Stimulated activated CD8-positive, alpha-beta memory T cell treated with anti-CD3 and anti-CD28 coated beads, Interleukin-15, amount 100 ng/mL, for 24 hours (primary cell): ENCODE results near the gene EFCAB7.

Experiments
- DNase-seq: peaks from one replicate; pipeline ENCODE4 v3.0.0-alpha.2; 2020; ENCODE audit warnings: low read depth

Gene EFCAB7

GRCh38 chr1:63601912-63602311 is 78.6 kb downstream of the EFCAB7 start:
- no peak for DNase-seq

DNA sequence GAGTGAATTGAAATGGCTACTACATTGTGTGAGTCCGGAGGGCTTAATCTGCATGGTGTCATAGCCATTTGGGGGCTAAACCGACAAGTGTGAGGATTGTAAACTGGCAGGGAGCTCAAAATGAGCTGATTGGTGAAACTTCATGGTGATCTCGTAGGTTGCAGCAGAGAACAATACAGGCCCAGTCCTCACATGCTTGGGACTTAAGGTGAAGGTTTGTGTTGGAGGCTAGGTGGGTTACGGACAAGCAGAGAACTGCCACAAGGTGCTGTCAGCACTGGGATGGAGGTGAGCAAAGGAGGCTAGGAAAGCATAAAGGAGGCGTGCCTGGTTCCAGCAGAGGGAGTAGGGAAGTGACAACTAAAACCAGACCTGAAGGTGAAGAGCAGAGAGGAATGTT is 79.3 kb downstream of the EFCAB7 start:
- no peak for DNase-seq

- no peak for DNase-seq
Measured at GRCh38 chr1:63603810-63604209, 80.5 kb downstream of the EFCAB7 start.

- no peak for DNase-seq
Measured at GRCh38 chr1:63607322-63607721, 84.0 kb downstream of the EFCAB7 start.

GRCh38 chr1:63611231-63611630 is 87.9 kb downstream of the EFCAB7 start:
- DNase-seq, result no peak

DNA sequence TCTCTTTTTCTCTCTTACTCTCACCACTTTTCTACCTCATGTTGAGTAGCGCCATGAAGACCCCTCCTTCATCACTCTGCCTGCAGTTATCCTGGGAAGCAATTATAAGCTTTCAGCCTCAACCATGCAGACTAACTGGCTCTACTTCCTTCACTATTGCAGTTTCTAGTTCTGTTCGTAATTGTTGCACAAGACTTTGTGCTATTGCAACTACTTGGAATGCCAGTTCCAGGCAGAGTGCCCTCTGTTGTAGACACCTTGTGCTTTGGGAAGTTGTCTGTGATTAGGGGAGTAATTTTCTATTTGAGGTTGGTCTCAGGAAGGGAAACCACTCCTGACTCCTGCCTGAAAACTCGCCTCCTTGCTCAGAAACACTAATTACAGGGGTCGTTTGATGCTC is 89.2 kb downstream of the EFCAB7 start:
- DNase-seq, result no peak

GRCh38 chr1:63612971-63613370 is 89.6 kb downstream of the EFCAB7 start:
- DNase-seq, result no peak

DNA sequence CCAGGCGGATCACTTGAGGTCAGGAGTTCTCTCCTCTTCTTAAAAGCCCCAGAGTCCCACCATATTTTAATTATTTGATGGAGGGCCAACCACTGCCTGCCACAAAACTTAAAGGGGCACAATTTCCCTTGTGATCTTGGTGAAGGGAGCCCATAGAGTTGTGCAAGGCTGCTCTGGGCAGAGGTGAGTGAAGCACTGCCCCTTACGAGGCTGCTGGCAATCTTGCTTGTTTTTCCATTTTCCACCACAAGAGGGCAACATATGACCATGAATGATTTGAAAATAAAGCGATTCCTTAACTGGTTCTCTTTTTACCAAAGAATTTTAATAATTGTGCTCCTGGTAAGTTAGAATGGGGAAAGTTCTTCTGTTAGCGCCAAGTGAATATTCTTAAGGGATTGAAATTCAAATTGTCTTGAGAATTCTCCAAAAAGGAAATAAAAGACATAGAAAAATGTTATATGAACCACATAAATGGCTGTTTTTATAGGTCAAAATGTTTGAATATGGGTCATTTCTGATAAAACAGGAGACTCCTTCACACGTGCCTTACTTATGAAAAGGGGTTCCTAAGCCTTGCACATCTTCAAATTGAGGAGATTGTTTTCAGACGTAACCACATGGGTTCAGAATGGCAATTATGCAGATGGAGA is 92.6 kb downstream of the EFCAB7 start:
- peak; percentile 5 for DNase-seq

DNA sequence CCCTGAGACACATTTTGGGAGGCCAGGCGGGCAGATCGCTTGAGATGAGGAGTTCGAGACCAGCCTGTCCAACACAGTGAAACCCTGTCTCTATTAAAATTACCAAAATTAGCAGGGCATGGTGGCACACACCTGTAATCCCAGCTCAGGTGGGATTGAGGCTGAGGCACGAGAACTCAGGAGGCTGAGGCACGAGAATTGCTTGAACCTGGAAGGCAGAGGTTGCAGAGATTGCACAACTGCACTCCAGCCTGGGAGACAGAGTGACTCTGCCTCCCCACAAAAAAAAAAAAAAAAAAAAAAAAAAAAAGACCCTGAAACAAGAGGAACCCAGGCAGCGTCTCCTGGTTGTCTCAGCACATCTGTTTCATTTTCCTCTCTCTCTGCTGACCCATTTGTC is 94.1 kb downstream of the EFCAB7 start:
- no peak for DNase-seq

GRCh38 chr1:63618011-63618410 is 94.7 kb downstream of the EFCAB7 start:
- DNase-seq, result no peak

DNA sequence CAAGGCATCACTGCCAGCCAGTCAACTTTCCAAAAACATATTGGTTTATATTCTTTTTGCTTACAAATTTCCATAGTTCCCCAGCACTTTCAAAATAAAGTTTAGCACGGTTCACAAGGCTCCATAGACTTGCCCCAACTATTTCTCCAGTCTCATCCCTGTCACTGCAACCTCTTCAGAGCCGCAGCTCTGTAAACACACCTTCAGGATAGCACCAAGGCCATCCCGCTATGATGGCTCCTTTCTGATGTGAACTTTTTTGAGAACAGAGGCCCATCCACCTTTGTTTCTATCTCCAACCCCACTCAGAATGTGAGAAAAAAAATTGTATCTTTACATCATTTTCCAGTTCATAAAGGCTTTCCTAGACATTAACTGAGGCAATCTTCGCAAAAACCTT is 96.2 kb downstream of the EFCAB7 start:
- no peak for DNase-seq

- no peak for DNase-seq
Measured at GRCh38 chr1:63620671-63621070, 97.3 kb downstream of the EFCAB7 start.

DNA sequence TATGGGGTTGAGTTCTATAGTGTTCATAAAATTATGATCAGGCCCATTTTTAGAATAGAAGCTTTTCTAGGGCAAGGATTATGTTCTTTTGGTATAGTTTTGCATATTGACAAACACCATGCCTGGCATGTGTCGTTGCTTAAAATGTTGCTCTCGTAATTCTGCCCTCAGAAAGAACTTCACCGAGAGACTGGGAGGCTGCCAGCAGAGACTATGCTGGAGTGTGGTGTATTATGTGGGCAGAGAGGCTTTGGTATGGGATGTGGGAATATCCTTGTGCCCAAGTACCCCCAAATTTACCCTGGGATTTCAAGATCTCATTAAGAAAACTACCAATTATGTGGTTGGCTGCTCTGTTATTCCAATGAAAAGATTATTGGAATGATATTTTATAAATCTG is 97.8 kb downstream of the EFCAB7 start:
- DNase-seq, result no peak

GRCh38 chr1:63621698-63622097 is 98.4 kb downstream of the EFCAB7 start:
- DNase-seq, result no peak
